GM12878 (cell line): Measurements from ENCODE around the gene UBAC2. TPM values are rescaled to one million over a fixed set of nuclear protein-coding genes. Genes with fewer than 3 reads are reported as not detected.

Source experiments
- ATAC-seq: fragments of 200-7000 bp; cut with Tn5 transposase; 3 replicates; pipeline ENCODE4 v1.9.1; 2020; ENCODE audit warnings: mild to moderate bottlenecking, moderate library complexity
- BruUV-seq: library from RNA; stranded (reverse); fragments of 400-500 nt; replicated peaks from 2 replicates; lab custom pipeline; 2021; lab: Mats Ljungman, UMichigan
- CTCF ChIA-PET: fragments of 300-600 bp; sonication (Branson Sonifier 250); formaldehyde crosslinking; extraction: SDS; loops from one replicate; lab custom pipeline; 2021; ENCODE audit warnings: inconsistent platforms; lab: Yijun Ruan, JAX
- POLR2A ChIA-PET: fragments of 350-600 bp; formaldehyde crosslinking; extraction: SDS; loops from one replicate; lab custom pipeline; 2021; ENCODE audit warnings: inconsistent platforms; lab: Charles Lee
- RAD21 ChIA-PET: fragments of 300-600 bp; sonication (Branson Sonifier 250); formaldehyde crosslinking; loops from one replicate; lab custom pipeline; 2023; ENCODE audit warnings: antibody characterized with exemption; ENCODE audit not compliant: unreplicated experiment; lab: Charles Lee
- SMC1A ChIA-PET: fragments of 300-600 bp; sonication (Branson Sonifier 250); formaldehyde crosslinking; loops from one replicate; lab custom pipeline; 2023; ENCODE audit not compliant: unreplicated experiment, uncharacterized antibody; lab: Charles Lee
- DNase-seq: peaks from one replicate; pipeline ENCODE4 v3.0.0-alpha.2; 2011; ENCODE audit warnings: low read depth, low spot score
- FAIRE-seq: peaks from 3 replicates; lab custom pipeline; 2011; peaks lifted over from hg19 to GRCh38; lab: Jason Lieb, UNC
- H2AFZ ChIP-seq: 2 replicates; pipeline ENCODE4 v1.6.0; 2011; ENCODE audit warnings: low read depth, low read length, control low read depth; ENCODE audit not compliant: control insufficient read depth
- H3K27ac ChIP-seq: 2 replicates; pipeline ENCODE4 v1.5.1; 2011; ENCODE audit warnings: control low read depth; ENCODE audit not compliant: control insufficient read depth, insufficient read depth
- H3K27me3 ChIP-seq, 2 experiments: replicated peaks in 1 of 2; 2 replicates each; pipeline versions ENCODE4 v1.6.0 to v1.6.1; 2011; ENCODE audit warnings: low read length in 1 of 2; ENCODE audit not compliant: control insufficient read depth in 2 of 2, insufficient read depth in 2 of 2
- H3K36me3 ChIP-seq, 2 experiments: 2 replicates each; pipeline ENCODE4 v1.5.1; 2011; ENCODE audit warnings: low read length in 1 of 2; ENCODE audit not compliant: control insufficient read depth in 2 of 2, insufficient read depth in 2 of 2
- H3K4me1 ChIP-seq: 2 replicates; pipeline ENCODE4 v1.6.1; 2011; ENCODE audit warnings: mild to moderate bottlenecking, low read length, moderate library complexity, mixed read lengths; ENCODE audit not compliant: control insufficient read depth, insufficient read depth
- H3K4me2 ChIP-seq: 2 replicates; pipeline ENCODE4 v1.6.0; 2011; ENCODE audit warnings: control low read depth; ENCODE audit not compliant: control insufficient read depth, insufficient read depth
- H3K4me3 ChIP-seq: fragments of 200-600 bp; sonication (generic); 2 replicates; pipeline ENCODE4 v1.5.1; 2016
- H3K79me2 ChIP-seq: 2 replicates; pipeline ENCODE4 v1.6.0; 2011; ENCODE audit warnings: low read length; ENCODE audit not compliant: control insufficient read depth, insufficient read depth
- H3K9ac ChIP-seq: 2 replicates; pipeline ENCODE4 v1.8.0; 2011; ENCODE audit warnings: low read length, control low read depth, mixed read lengths; ENCODE audit not compliant: control insufficient read depth, insufficient read depth
- H3K9me3 ChIP-seq: replicated peaks from 3 replicates; pipeline ENCODE4 v1.5.1; 2011; ENCODE audit warnings: mild to moderate bottlenecking, low read length; ENCODE audit not compliant: control insufficient read depth, insufficient read depth
- H4K20me1 ChIP-seq: 2 replicates; pipeline ENCODE4 v1.6.0; 2011; ENCODE audit not compliant: control insufficient read depth, insufficient read depth
- ATF2 ChIP-seq: IDR thresholded peaks from 2 replicates; pipeline ENCODE4 v1.6.1; 2012; ENCODE audit warnings: low read length, inconsistent platforms
- ETV6 ChIP-seq, 2 experiments: fragments of 450-650 bp in 1 of 2; IDR thresholded peaks in 1 of 2; conservative IDR thresholded peaks in 1 of 2; 2 replicates each; pipeline ENCODE4 v1.6.1; 2014; ENCODE audit warnings: antibody characterized with exemption in 1 of 2, borderline replicate concordance in 1 of 2, low read depth in 1 of 2, mild to moderate bottlenecking in 1 of 2, moderate library complexity in 1 of 2
- MLLT1 ChIP-seq: fragments of 450-650 bp; IDR thresholded peaks from 2 replicates; pipeline ENCODE4 v1.6.1; 2016; ENCODE audit warnings: mild to moderate bottlenecking
- MXI1 ChIP-seq: fragments of 150-350 bp; IDR thresholded peaks from 2 replicates; pipeline ENCODE4 v1.6.1; 2011; ENCODE audit warnings: low read depth, mild to moderate bottlenecking, inconsistent platforms, low read length, improper control_type of control experiment
- NFXL1 ChIP-seq: fragments of 450-650 bp; IDR thresholded peaks from 2 replicates; pipeline ENCODE4 v1.6.1; 2017; ENCODE audit warnings: antibody characterized with exemption, mild to moderate bottlenecking, borderline replicate concordance
- POLR2AphosphoS2 ChIP-seq: IDR thresholded peaks from 2 replicates; pipeline ENCODE4 v1.6.1; 2011; ENCODE audit warnings: low read depth, mild to moderate bottlenecking, low read length, improper control_type of control experiment, moderate library complexity
- POU2F2 ChIP-seq: IDR thresholded peaks from 3 replicates; pipeline ENCODE4 v1.6.1; 2011; ENCODE audit warnings: low read depth, mild to moderate bottlenecking, low read length, borderline replicate concordance
- TBL1XR1 ChIP-seq: IDR thresholded peaks from 2 replicates; pipeline ENCODE4 v1.6.1; 2012; ENCODE audit warnings: low read depth, low read length, improper control_type of control experiment
- WGBS: methylation state at CpG from one replicate; pipeline ENCODE4 v1.1.6; 2016; ENCODE audit warnings: low lambda C conversion rate; ENCODE audit not compliant: insufficient replicate concordance, insufficient coverage; ENCODE audit errors: missing lambda C conversion rate; 5-methylcytosine and 5-hydroxymethylcytosine counted together
- in situ Hi-C: fragments of 300-500 bp; cut with MboI; formaldehyde crosslinking; loops from 9 replicates; pipeline ENCODE4 v1.14.3; 2018; ENCODE audit warnings: mixed read lengths
- intact Hi-C: fragments of 100-400 bp; cut with micrococcal nuclease; formaldehyde crosslinking; loops from one replicate; pipeline ENCODE4 v1.14.2; 2022; ENCODE audit not compliant: unreplicated experiment
- polyA plus RNA-seq, 11 experiments: library from polyadenylated mRNA; depleted of rRNA in 4 of 11; unstranded in 6 of 11; stranded (reverse) in 5 of 11; fragments of >200 nt; fragmentation: Nextera tagmentation in 4 of 11; fragmentation: Illumina TruSeq in 1 of 11; extraction: Ambion mirVana in 4 of 11; extraction: Trizol in 1 of 11; gene quantifications; 1 replicate in 1 of 11; 2 replicates in 10 of 11; pipeline versions ENCODE4 v1.2.1 to v1.2.3, GENCODE V29; 2011 to 2016; ENCODE audit warnings: inconsistent platforms in 2 of 11, missing spikeins in 2 of 11, low read depth in 1 of 11
- total RNA-seq, 4 experiments: library from RNA; depleted of rRNA in 3 of 4; stranded (reverse); fragments of >200 nt in 3 of 4; fragmentation: Illumina TruSeq in 1 of 4; extraction: Trizol in 1 of 4; gene quantifications; 2 replicates each; pipeline versions ENCODE4 v1.2.1 to v1.2.3, GENCODE V29; 2013 to 2021

The UBAC2 gene
- total and polyA plus RNA-seq, 10 of the 15 experiments (the other 5 are each of a cell fraction or from before 2014, with no cell fraction given) = 3.0 to 54.6 (median 17.4) TPM

- CTCF ChIA-PET = interaction anchor here (1.0 to 6.7 kb wide), 13 partner anchors 11 to 207 kb away, joined by 3 to 61 read pairs (median 6); no protein-coding TSS in a partner anchor
- Histone ChIP-seq H3K4me3 (peak overlapping the region; percentile 66), H2AFZ (no peak overlapping the region), H3K9me3 (no peaks in the 10 kb centered on the region), H3K79me2 (peaks cover 99% of the 10 kb centered on the region), H3K27ac (peak overlapping the region; percentile 93), H3K9ac (peak overlapping the region; percentile 29; the same call in 1 of the 2 replicates), H3K27me3 (no peaks in the 10 kb centered on the region), H3K4me2 (peak overlapping the region; percentile 64), H3K36me3 (peaks cover 5 to 23% of the 10 kb centered on the region in 2 experiments), H3K4me1 (peaks cover 24% of the 10 kb centered on the region), H4K20me1 (peaks cover 3% of the 10 kb centered on the region; the same call in 1 of the 2 replicates)
- ATAC-seq (peak; percentile 5), FAIRE-seq (no peak), DNase-seq (no peak)
- in situ Hi-C loops (no loop called here), intact Hi-C loops (no loop called here)
- 18% methylated on average over 4 of the region's 4 CpGs for WGBS
- SMC1A ChIA-PET = interaction anchor here (0.8 to 13.7 kb wide), 17 partner anchors 9 to 135 kb away, joined by 3 to 264 read pairs (median 8); partner anchors contain the start of gene GPR183
- RAD21 ChIA-PET = interaction anchor here (1.1 to 14.1 kb wide), 17 partner anchors 8 to 137 kb away, joined by 3 to 247 read pairs (median 13); partner anchors contain the start of gene GPR183
- BruUV-seq = no TSS peak
- POLR2A ChIA-PET = interaction anchor here (0.8 to 4.6 kb wide), 10 partner anchors 8 to 99 kb away, joined by 3 to 35 read pairs (median 4); partner anchors contain the start of gene GPR183
- TF ChIP-seq MXI1 (0 out of 2 replicates have a peak, but pooled peaks have one; percentile 14), ETV6 (conservative IDR thresholded peaks at IDR 0.05 in 1 of 2, IDR thresholded peaks at IDR 0.05 in 1 of 2; ENCODE audit: borderline replicate concordance in 1 of 2, low read depth in 1 of 2) (no peak), POLR2AphosphoS2 (peak; percentile 69; the same call in 1 of the 2 replicates), POU2F2 (peak; percentile 8; the same call in 1 of the 3 replicates), TBL1XR1 (0 out of 2 replicates have a peak, but pooled peaks have one; percentile 28), NFXL1 (no peak), MLLT1 (peak; percentile 62; the same call in 1 of the 2 replicates), ATF2 (0 out of 2 replicates have a peak, but pooled peaks have one; percentile 17)
Measured at GRCh38 chr13:99299256-99299919, 98.7 kb downstream of the UBAC2 start.
